Mesodermal cell (in vitro differentiated cells): ENCODE measurements around the gene PCED1B.
"Not testable (repeated sequence)": the region's sequence is repeated elsewhere in the genome, so short reads cannot be mapped to it uniquely, and the experiment has no call there.

Source experiments
- H3K27ac ChIP-seq: 2 replicates; pipeline ENCODE4 v1.7.0; 2013; ENCODE audit warnings: mild to moderate bottlenecking, low read depth, low read length, moderate library complexity; ENCODE audit not compliant: severe bottlenecking
- H3K36me3 ChIP-seq: 2 replicates; pipeline ENCODE4 v1.7.1; 2013; ENCODE audit warnings: mild to moderate bottlenecking, low read length, moderate library complexity; ENCODE audit not compliant: control insufficient read depth, insufficient read depth
- H3K4me1 ChIP-seq: one replicate; pipeline ENCODE4 v1.7.1; 2013; ENCODE audit warnings: mild to moderate bottlenecking, low read length; ENCODE audit not compliant: insufficient read depth, control insufficient read depth, poor library complexity, severe bottlenecking
- H3K4me3 ChIP-seq: 2 replicates; pipeline ENCODE4 v1.7.0; 2013; ENCODE audit warnings: low read length, control low read depth, mild to moderate bottlenecking; ENCODE audit not compliant: insufficient read depth, poor library complexity, severe bottlenecking; ENCODE audit errors: extremely low read depth
- H3K9me3 ChIP-seq: 2 replicates; pipeline ENCODE4 v1.7.1; 2013; ENCODE audit warnings: mild to moderate bottlenecking, low read length, moderate library complexity; ENCODE audit not compliant: control insufficient read depth
- WGBS, 2 experiments: methylation state at CpG; one replicate each; pipeline ENCODE4 v1.1.5; 2013; ENCODE audit warnings: missing lambda C conversion rate in 2 of 2; ENCODE audit not compliant: insufficient coverage in 2 of 2; 5-methylcytosine and 5-hydroxymethylcytosine counted together

The PCED1B gene

DNA sequence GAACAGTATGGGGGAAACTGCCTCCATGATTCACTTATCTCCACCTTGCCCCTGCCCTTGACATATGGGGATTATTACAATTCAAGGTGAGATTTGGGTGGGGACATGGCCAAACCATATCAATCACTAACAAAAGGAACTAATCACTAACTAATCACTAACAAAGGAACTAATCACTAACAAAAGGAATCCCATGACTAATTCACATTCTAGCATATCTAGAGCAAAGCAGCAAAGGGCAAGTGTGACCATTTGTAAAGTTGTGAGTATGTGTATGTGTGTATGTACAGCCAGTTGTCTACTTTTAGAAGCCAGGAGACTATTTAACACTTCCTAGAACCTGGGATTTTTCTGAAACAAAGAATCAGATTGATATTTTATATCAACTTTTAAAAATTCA lies 30.9 kb upstream of the PCED1B start:
- no peaks in the 10 kb centered on the region for H3K36me3 ChIP-seq
- no peak overlapping the region for H3K27ac ChIP-seq
- no peak overlapping the region for H3K4me3 ChIP-seq
- H3K4me1 ChIP-seq = no peaks in the 10 kb centered on the region
- peaks cover 7% of the 10 kb centered on the region for H3K9me3 ChIP-seq

DNA sequence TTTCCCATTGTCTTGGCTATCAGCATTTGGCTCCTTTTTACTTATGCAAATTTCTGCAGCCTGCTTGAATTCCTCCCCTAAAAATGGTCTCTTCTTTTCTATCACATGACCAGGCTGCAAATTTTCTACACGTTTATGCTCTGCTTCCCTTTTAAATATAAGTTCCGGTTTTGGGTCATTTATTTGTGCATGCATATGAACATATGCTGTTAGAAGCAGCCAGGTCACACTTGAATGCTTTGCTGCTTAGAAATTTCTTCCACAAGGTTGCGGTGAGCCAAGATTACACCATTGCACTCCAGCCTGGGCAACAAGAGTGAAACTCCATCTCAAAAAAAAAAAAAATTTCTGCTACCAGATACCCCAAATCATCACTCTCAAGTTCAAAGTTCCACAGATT lies 28.1 kb upstream of the PCED1B start:
- H3K4me3 ChIP-seq, H3K4me1 ChIP-seq, H3K36me3 ChIP-seq, H3K27ac ChIP-seq: not testable (repeated sequence)
- WGBS, 2 experiments = 100% methylated on average over 1 of the region's 3 CpGs
- peaks cover 11% of the 10 kb centered on the region for H3K9me3 ChIP-seq

DNA sequence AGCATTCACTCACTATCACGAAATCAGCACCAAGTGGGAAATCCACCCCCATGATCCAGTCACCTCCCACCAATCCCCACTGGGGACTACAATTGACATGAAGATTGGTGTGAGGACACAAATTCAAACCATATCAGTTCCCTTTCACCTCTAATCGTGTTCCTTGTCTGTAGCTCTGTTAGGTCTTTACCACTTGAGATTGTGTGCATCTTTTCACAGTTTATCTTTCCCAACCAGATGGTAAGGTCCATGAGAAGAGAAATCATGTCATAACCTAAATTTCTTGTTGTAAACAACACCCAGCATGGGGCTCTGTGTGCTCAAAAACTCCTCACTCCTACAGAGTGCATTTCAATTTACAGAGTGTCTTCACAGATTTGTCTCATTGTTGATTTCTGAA lies 27.1 kb upstream of the PCED1B start:
- no peaks in the 10 kb centered on the region for H3K36me3 ChIP-seq
- no peak overlapping the region for H3K4me3 ChIP-seq
- no peaks in the 10 kb centered on the region for H3K4me1 ChIP-seq
- no peak overlapping the region for H3K27ac ChIP-seq
- 67% methylated on average over 1 of the region's 2 CpGs for WGBS, 2 experiments
- H3K9me3 ChIP-seq = peaks cover 14% of the 10 kb centered on the region

DNA sequence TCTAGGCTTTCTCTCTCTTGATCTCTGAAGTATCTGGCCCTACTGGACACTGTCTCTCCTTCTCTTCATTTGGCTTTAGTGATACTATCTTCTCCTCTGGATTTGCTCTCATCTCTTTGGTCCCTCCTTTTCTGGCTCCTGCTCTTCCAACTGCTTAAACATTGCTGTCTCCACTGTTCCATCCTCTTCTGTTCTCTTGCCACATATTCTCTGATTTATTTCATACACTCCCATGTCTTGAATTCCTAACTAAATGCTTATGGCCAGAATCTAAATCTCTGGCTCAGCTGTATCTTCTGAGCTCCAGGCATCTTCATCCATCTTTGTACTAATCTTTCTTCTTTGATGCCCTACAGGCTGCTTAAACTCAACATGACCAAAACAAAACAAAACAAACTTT lies 25.5 kb upstream of the PCED1B start:
- no peaks in the 10 kb centered on the region for H3K4me1 ChIP-seq
- H3K4me3 ChIP-seq = no peak overlapping the region
- H3K9me3 ChIP-seq = peaks cover 14% of the 10 kb centered on the region
- no peak overlapping the region for H3K27ac ChIP-seq
- no peaks in the 10 kb centered on the region for H3K36me3 ChIP-seq

DNA sequence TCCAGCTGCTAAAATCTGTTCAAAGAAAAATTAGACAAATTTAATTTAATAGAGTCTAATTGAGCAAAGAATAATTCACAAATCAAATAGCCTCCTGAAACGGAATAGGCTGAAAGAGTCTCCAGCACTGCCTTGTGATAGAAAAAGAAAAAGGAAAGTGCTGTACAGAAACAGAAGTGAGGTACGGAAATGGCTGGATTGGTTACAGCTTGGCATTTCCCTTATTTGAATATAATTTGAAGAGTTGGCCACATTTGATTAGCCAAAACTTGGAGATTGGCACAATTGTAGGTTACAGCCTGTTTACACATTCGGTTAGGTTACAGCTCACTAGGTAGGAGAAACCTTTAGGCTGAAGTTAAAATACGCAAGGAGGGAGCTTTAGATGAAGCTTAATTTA lies 24.8 kb upstream of the PCED1B start:
- H3K36me3 ChIP-seq = no peaks in the 10 kb centered on the region
- peaks cover 14% of the 10 kb centered on the region for H3K9me3 ChIP-seq
- H3K27ac ChIP-seq = no peak overlapping the region
- no peaks in the 10 kb centered on the region for H3K4me1 ChIP-seq
- no peak overlapping the region for H3K4me3 ChIP-seq
- 93 to 95% methylated on average over 2 of the region's 4 CpGs for WGBS, 2 experiments

DNA sequence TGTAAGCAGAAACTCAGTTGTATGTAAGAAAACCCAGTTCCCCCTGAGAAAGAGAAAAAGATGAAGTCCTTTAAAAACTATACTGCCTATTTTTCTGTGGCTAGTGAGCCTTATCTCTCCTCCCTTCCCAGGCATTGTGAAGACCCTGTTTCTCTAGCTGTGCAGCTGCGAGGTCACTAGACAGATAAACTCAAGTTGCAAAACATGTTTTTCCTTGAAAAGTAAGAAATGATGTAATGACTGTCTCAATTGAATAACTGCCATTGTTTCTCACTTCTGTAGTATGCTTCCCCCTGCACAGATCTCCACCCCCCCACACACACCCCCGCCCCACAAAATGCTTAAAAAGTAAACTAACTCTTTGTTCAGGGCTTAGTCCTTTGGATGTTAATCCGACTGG lies 23.6 kb upstream of the PCED1B start:
- not testable (repeated sequence) for H3K36me3 ChIP-seq

DNA sequence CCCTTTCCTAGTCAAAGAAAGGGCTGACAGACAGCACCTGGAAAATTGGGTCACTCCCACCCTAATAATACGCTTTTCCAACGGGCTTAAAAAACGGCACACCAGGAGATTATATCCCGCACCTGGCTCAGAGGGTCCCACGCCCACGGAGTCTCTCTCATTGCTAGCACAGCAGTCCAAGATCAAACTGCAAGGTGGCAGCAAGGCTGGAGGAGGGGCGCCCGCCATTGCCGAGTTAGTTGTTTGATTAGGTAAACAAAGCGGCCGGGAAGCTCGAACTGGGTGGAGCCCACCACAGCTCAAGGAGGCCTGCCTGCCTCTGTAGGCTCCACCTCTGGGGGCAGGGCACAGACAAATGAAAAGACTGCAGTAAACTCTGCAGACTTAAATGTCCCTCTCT lies 22.5 kb upstream of the PCED1B start:
- not testable (repeated sequence) for H3K4me3 ChIP-seq, H3K4me1 ChIP-seq, H3K36me3 ChIP-seq, H3K9me3 ChIP-seq, H3K27ac ChIP-seq
- 53 to 66% methylated on average over 3 to 4 of the region's 12 CpGs for WGBS, 2 experiments

More for the DNA sequence above, 23.6 kb upstream of the PCED1B start:
- not testable (repeated sequence) for H3K4me1 ChIP-seq, H3K27ac ChIP-seq, H3K4me3 ChIP-seq
- H3K9me3 ChIP-seq = peaks cover 14% of the 10 kb centered on the region
- WGBS, 2 experiments = 100% methylated on average over 2 of the region's 3 CpGs; no CpG with 5 or more reads in 1 of the 2 experiments

- not testable (repeated sequence) for H3K27ac ChIP-seq, H3K4me1 ChIP-seq, H3K9me3 ChIP-seq, H3K4me3 ChIP-seq, H3K36me3 ChIP-seq
- no CpG with 5 or more reads among the region's 2 CpGs for WGBS, 2 experiments
Observed at GRCh38 chr12:47058640-47059039, 20.8 kb upstream of the PCED1B start.

DNA sequence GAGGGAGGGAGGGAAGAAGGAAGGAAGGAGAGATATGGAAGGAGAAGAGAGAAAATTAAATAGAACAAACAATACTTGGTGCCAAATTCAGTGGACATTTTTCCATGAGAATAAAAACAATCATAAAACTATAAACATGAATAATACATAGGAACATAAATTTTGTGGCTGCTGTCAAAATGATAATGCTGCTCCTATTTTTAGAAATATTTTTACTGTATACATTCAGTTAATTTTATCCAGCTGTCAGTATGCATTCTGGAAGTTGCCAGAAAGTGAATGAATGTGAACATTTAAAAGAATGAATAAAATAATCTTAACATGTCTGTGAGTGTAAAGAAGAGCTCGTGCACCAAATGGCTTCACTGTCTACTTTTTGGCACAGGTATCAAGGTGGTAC lies 13.9 kb upstream of the PCED1B start:
- no peaks in the 10 kb centered on the region for H3K9me3 ChIP-seq
- WGBS, 2 experiments = 100% methylated on average over 1 of the region's 1 CpG; no CpG with 5 or more reads in 1 of the 2 experiments

DNA sequence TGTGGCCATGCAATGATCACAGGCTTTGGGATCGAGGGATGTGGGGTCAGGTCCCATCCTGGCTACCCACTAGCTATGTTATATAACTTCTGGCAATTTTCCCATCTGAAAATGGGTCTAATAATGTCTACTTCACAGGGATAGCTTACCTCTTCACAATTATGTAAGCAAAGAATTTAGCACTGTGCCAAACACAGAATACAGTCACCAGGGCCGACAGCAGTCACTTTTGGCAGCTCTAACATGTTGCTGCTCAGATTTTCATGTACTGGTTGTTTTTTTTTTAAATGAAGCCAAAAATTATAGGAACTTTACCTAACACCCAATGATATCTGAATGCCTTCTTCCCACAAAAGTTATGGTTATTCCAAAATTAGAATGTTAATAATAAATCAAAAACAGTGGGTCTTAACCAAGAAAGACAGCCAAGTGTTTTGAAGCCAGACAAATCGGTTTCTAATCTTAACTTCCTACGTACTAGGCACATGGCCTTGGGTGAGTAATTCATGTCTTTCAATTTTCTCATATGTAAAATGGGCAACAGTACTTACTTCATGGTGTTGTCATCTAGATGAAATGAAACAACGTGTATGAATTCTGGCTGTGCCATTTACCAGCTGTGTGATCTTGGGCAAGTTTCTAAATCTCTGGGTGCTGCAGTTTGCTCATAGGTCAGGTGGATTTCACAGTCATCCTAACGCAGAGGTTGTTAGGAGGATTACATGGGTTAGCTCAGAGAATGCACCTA lies 13.0 kb upstream of the PCED1B start:
- H3K4me3 ChIP-seq = no peak overlapping the region
- H3K9me3 ChIP-seq = no peaks in the 10 kb centered on the region
- peaks cover 2% of the 10 kb centered on the region for H3K4me1 ChIP-seq
- no peak overlapping the region for H3K27ac ChIP-seq
- H3K36me3 ChIP-seq = no peaks in the 10 kb centered on the region
- WGBS, 2 experiments = 84 to 93% methylated on average over 2 to 6 of the region's 6 CpGs

More for the DNA sequence above, 13.9 kb upstream of the PCED1B start:
- Histone ChIP-seq H3K4me1 (peaks cover 2% of the 10 kb centered on the region), H3K27ac (no peak overlapping the region), H3K4me3 (no peak overlapping the region), H3K36me3 (no peaks in the 10 kb centered on the region)

DNA sequence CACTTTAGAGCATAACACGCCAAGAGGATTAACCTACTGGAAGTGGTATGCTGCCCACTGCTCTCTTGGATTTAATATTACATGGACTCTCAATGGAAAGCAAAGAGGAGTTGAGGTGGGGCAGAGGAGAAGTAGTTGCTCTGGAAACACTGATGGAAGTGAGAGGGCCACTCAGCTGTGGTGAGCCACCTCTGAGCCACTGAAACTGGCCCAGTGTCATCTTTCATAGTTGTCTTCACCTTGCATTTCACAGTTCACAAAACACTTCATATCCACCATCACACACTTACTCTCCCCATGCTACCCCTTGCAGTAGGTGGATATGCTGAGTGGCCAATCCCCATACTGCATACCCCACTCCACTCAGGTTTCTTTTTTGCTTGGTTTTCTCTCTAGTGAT lies 12.2 kb upstream of the PCED1B start:
- Histone ChIP-seq H3K4me3 (no peak overlapping the region), H3K4me1 (peaks cover 2% of the 10 kb centered on the region), H3K9me3 (no peaks in the 10 kb centered on the region), H3K36me3 (no peaks in the 10 kb centered on the region), H3K27ac (no peak overlapping the region)
- 100% methylated on average over 1 of the region's 1 CpG; no CpG with 5 or more reads in 1 of the 2 experiments for WGBS, 2 experiments
